ENCODE measurements around the gene SCN9A. TPM values are rescaled to one million over a fixed set of nuclear protein-coding genes. Genes with fewer than 3 reads are reported as not detected.

SCN9A gene
- total RNA-seq, 1 donor from 2014 or later: 5.5 TPM

GRCh38 chr2:166404831-166405568, 29.3 kb upstream of the SCN9A start:
- H3K27me3 ChIP-seq: no peaks in the 10 kb centered on the region
- H3K9me3 ChIP-seq: no peaks in the 10 kb centered on the region
- H3K4me3 ChIP-seq: no peak overlapping the region
- no peak for DNase-seq (ENCODE audit: low spot score in 2 of 2)
- no peaks in the 10 kb centered on the region for H3K36me3 ChIP-seq
- no peaks in the 10 kb centered on the region for H3K4me1 ChIP-seq
- H3K27ac ChIP-seq: no peak overlapping the region
- intact Hi-C loops (cut with DNase I): no loop called here
- no peak for TF ChIP-seq CTCF (IDR thresholded peaks at IDR 0.05)

GRCh38 chr2:166394245-166394644, 18.5 kb upstream of the SCN9A start:
- Histone ChIP-seq H3K4me1 (no peaks in the 10 kb centered on the region), H3K4me3 (no peak overlapping the region), H3K9me3 (no peaks in the 10 kb centered on the region), H3K36me3 (no peaks in the 10 kb centered on the region), H3K27me3 (no peaks in the 10 kb centered on the region), H3K27ac (no peak overlapping the region)
- TF ChIP-seq CTCF (IDR thresholded peaks at IDR 0.05): no peak
- intact Hi-C loops (cut with DNase I): no loop called here
- DNase-seq (ENCODE audit: low spot score in 2 of 2): no peak

GRCh38 chr2:166393008-166393407, 17.3 kb upstream of the SCN9A start:
- Histone ChIP-seq H3K9me3 (no peaks in the 10 kb centered on the region), H3K27me3 (no peaks in the 10 kb centered on the region), H3K27ac (no peak overlapping the region), H3K36me3 (no peaks in the 10 kb centered on the region), H3K4me3 (no peak overlapping the region), H3K4me1 (no peaks in the 10 kb centered on the region)
- DNase-seq (ENCODE audit: low spot score in 2 of 2): no peak
- TF ChIP-seq CTCF (IDR thresholded peaks at IDR 0.05): no peak
- intact Hi-C loops (cut with DNase I): no loop called here

DNA sequence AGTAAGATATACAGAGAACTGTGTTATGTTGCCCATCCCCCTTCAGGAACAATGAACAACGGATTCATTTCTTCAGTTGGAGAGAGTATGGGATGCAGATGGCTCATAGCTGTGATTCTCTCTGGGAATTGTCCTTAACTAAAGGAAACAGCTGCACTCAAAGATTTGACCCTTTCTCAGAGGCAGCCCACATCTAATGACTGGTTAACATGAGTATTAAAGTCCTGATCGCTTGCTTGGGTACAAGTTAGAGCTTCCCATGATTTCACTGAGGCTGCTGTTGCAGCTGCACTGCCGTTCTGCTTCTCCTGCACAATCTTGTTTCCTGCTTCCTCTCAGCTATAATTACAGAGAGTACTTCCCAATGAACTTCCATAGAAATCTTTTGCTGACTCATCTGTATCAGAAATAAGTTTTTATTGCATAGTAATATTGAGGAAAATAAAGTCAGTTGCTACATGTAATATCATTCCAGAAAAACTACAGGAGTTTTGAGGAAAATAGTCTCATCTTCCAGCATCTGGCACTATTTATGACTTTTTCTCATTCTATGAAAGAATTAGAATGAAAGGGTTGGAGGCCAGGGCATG, 12.8 kb upstream of the SCN9A start:
- Histone ChIP-seq H3K27me3 (no peaks in the 10 kb centered on the region), H3K36me3 (no peaks in the 10 kb centered on the region), H3K9me3 (no peaks in the 10 kb centered on the region), H3K27ac (no peak overlapping the region), H3K4me3 (no peak overlapping the region), H3K4me1 (no peaks in the 10 kb centered on the region)
- no peak for DNase-seq (ENCODE audit: low spot score in 2 of 2)
- TF ChIP-seq CTCF (IDR thresholded peaks at IDR 0.05): no peak
- intact Hi-C loops (cut with DNase I): no loop called here

- no peak for DNase-seq (ENCODE audit: low spot score in 2 of 2)
- no peaks in the 10 kb centered on the region for H3K4me1 ChIP-seq
- H3K27me3 ChIP-seq: no peaks in the 10 kb centered on the region
- no peaks in the 10 kb centered on the region for H3K9me3 ChIP-seq
- no peaks in the 10 kb centered on the region for H3K36me3 ChIP-seq
- no peak for TF ChIP-seq CTCF (IDR thresholded peaks at IDR 0.05)
- intact Hi-C loops (cut with DNase I): no loop called here
- H3K27ac ChIP-seq: no peak overlapping the region
- no peak overlapping the region for H3K4me3 ChIP-seq
Observed at GRCh38 chr2:166385313-166385712, 9.6 kb upstream of the SCN9A start.

Measured in ascending aorta (tissue), 2 donors.